Stimulated activated CD8-positive, alpha-beta memory T cell treated with anti-CD3 and anti-CD28 coated beads, Interleukin-7, amount 100 ng/mL, for 48 hours (primary cell): ENCODE data around the gene OR13C5.

Source experiments
- DNase-seq, 2 donors: peaks; one replicate each; pipeline ENCODE4 v3.0.0-alpha.2; 2020; ENCODE audit warnings: low read depth in 1 of 2; ENCODE audit errors: extremely low read depth in 1 of 2

OR13C5 gene

GRCh38 chr9:104555521-104555920 lies 43.7 kb downstream of the OR13C5 start:
- DNase-seq, result no peak

- DNase-seq, result no peak
Observed at GRCh38 chr9:104553261-104553660, 46.0 kb downstream of the OR13C5 start.
